Esophagus squamous epithelium (tissue), 5 donors: ENCODE results near the gene ID4. TPM values are rescaled to one million over a fixed set of nuclear protein-coding genes. Genes with fewer than 3 reads are reported as not detected.

ENCODE experiments used
- DNase-seq: peaks from one replicate; lab custom pipeline; 2025; lab: John Stamatoyannopoulos, UW
- H3K27ac ChIP-seq, 4 donors: fragments of 200-600 bp; sonication (generic); one replicate each; pipeline ENCODE4 v1.5.1; 2016 to 2019; ENCODE audit warnings: mild to moderate bottlenecking in 1 of 4
- H3K27me3 ChIP-seq, 4 donors: fragments of 200-600 bp; sonication (generic); 1 replicate in 3 of 4; 2 replicates in 1 of 4; pipeline versions ENCODE4 v1.5.1 to v1.6.0; 2017 to 2021; ENCODE audit warnings: antibody characterized with exemption in 1 of 4
- H3K36me3 ChIP-seq, 3 donors: fragments of 200-600 bp; sonication (generic); one replicate each; pipeline ENCODE4 v1.5.1; 2016 to 2019
- H3K4me1 ChIP-seq, 3 donors: fragments of 200-600 bp; sonication (generic); one replicate each; pipeline ENCODE4 v1.5.1; 2017 to 2019
- H3K4me3 ChIP-seq, 4 donors: fragments of 200-600 bp; sonication (generic); 1 replicate in 3 of 4; 2 replicates in 1 of 4; pipeline ENCODE4 v1.5.1; 2016 to 2019; ENCODE audit warnings: mild to moderate bottlenecking in 2 of 4, moderate library complexity in 1 of 4
- H3K9me3 ChIP-seq, 3 donors: fragments of 200-600 bp; sonication (generic); one replicate each; pipeline ENCODE4 v1.5.1; 2016 to 2019
- CTCF ChIP-seq, 6 experiments: fragments of 450-650 bp in 4 of 6; fragments of 200-600 bp in 2 of 6; sonication (generic) in 2 of 6; IDR thresholded peaks; one replicate each; pipeline ENCODE4 v1.5.1; 2016 to 2019; ENCODE audit warnings: antibody characterized with exemption in 6 of 6, mild to moderate bottlenecking in 4 of 6, moderate library complexity in 4 of 6
- POLR2A ChIP-seq, 4 donors: fragments of 450-650 bp; IDR thresholded peaks; one replicate each; pipeline ENCODE4 v1.6.1; 2017; ENCODE audit warnings: antibody characterized with exemption in 4 of 4, mild to moderate bottlenecking in 4 of 4, moderate library complexity in 3 of 4
- WGBS, 2 donors: methylation state at CpG; one replicate each; pipeline ENCODE4 v1.1.5; 2018; 5-methylcytosine and 5-hydroxymethylcytosine counted together
- intact Hi-C: fragments of 100-400 bp; cut with DNase I; formaldehyde crosslinking; loops from one replicate; pipeline ENCODE4 v1.15.0; 2022
- total RNA-seq, 4 donors: library from RNA; depleted of rRNA; stranded (reverse); fragments of >200 nt; gene quantifications; one replicate each; pipeline ENCODE4 v1.1.0, GENCODE V29; 2016
- donor health status: DM: yes; HTN: yes; CAD: no.

The ID4 gene
- total RNA-seq, 4 donors from 2014 or later, result 12.9 to 37.0 (median 22.6) TPM

DNA sequence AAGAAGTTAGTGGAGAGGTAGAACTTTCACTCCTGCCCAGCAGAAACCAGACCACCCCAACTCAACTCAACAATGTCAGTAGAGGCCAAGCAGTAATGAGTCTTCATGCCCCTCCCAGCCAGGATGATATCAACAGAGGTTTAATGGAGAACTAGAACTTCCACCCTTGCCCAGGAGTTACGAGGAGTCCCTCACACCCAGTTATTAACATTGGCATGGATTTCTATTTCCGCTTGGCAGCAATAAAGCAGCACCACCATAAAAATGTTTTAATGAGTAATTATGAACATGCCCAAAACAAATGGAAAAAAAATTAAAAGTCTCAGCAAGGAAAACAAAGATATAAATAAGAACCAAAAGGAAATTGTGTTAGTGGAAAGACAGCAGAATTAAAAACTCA, 40.7 kb upstream of the ID4 start:
- H3K27me3 ChIP-seq, result no peaks in the 10 kb centered on the region
- peaks cover 0 to 5% (median 0%) of the 10 kb centered on the region in 3 donors for H3K9me3 ChIP-seq
- no peaks in the 10 kb centered on the region for H3K4me1 ChIP-seq
- H3K36me3 ChIP-seq, result no peaks in the 10 kb centered on the region
- H3K27ac ChIP-seq, result no peak overlapping the region
- intact Hi-C loops, result no loop called here
- no peak for TF ChIP-seq CTCF (IDR thresholded peaks at IDR 0.05)
- TF ChIP-seq POLR2A (IDR thresholded peaks at IDR 0.05), result no peak
- H3K4me3 ChIP-seq, result no peak overlapping the region
- no peak for DNase-seq
- WGBS, 2 donors, result 70 to 71% methylated on average over 2 of the region's 2 CpGs

DNA sequence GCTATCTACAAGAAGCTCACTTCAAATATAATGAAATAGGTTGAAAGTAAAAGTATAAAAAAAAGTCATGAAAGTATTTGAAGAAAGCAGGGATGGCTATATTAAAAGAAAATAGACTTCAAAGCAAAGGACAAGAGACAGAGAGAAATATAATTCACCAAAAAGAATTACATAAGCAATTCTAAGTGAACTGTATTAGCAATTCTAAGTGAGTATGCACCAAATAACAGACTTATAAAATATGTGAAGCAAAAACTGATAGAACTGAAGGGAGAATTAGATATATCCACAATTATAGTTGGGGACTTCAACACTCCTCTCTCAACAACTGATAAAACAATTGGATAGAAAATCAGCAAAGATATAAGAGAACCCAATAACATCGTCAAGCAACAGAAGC, 38.8 kb upstream of the ID4 start:
- H3K27me3 ChIP-seq, result no peaks in the 10 kb centered on the region
- WGBS, 2 donors, result 60 to 78% methylated on average over 1 of the region's 1 CpG
- H3K4me1 ChIP-seq, result peaks cover 0 to 7% (median 0%) of the 10 kb centered on the region in 3 donors
- H3K9me3 ChIP-seq, result peaks cover 0 to 5% (median 0%) of the 10 kb centered on the region in 3 donors
- H3K27ac ChIP-seq, result no peak overlapping the region
- DNase-seq, result no peak
- intact Hi-C loops, result no loop called here
- no peak overlapping the region for H3K4me3 ChIP-seq
- no peaks in the 10 kb centered on the region for H3K36me3 ChIP-seq
- no peak for TF ChIP-seq POLR2A (IDR thresholded peaks at IDR 0.05)
- TF ChIP-seq CTCF (IDR thresholded peaks at IDR 0.05), result no peak

DNA sequence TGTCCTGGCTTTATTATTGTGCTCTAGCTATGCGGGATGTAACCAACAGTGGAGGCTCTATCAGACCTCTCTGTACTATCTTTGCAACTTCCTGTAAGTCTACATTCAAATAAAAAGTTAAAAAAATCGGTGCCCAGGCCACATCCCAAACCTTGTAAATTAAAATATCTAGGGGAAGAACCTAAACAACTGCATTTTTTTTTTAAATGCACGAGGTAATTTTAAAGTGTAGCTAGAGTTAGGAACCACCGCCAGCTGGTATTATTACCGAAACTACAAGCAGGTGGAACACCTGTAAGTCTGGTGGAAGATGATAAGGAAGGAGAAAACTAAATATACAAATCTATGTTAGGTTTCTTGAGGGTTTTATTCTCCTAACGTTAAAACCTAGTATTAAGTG, 34.5 kb upstream of the ID4 start:
- H3K27ac ChIP-seq, result peak overlapping the region in 3 of 4 donors; percentile 59 to 94 (median 85)
- no peak for TF ChIP-seq CTCF (IDR thresholded peaks at IDR 0.05)
- no peak for TF ChIP-seq POLR2A (IDR thresholded peaks at IDR 0.05)

DNA sequence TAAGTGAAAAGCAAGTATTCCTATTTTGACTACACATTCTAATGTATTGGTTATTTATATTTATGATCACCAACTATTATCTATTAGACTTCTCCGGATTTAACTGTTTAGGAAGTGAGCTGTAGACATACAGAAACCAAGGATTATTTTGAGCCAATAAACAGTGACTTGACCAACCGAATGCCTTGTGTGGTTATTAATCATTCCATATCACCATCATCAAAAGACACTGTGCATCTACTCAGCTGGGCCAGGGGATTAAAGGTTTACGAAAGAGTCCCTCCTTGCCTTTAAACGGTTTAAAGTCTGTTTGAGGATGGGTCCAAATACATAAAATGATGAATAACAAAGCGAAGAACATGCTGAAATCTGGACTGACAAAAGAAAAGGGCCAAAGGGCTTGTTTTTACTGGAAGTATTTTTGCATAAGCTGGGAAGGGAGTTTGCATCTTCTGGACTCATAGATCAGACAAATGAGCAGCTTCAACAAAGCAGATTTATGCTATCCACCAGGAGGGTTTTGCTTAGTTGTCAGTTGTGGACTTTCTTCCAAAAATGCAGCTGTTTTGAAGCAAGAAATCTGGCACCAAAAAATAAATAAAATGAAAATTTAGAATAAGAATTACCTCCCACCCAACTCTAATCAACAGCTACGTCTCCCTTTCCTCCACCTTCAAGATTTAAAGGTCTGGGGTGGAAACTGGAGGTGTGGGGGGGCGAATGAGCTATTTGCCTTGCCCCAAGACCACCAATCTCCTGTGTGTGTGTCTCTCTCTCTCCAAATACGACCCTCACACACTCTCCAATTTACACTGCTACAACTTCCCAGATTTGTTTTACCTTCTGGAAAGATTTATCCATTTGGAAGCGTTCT, 33.6 kb upstream of the ID4 start:
- intact Hi-C loops, result no loop called here
- peak overlapping the region; percentile 59 to 94 (median 86) for H3K27ac ChIP-seq
- H3K4me1 ChIP-seq, result peaks cover 0 to 27% (median 3%) of the 10 kb centered on the region in 3 donors
- H3K27me3 ChIP-seq, result peaks cover 0 to 5% (median 0%) of the 10 kb centered on the region in 4 donors
- H3K4me3 ChIP-seq, result peak overlapping the region; percentile 49 to 85 (median 59)
- no peak for DNase-seq
- H3K36me3 ChIP-seq, result no peaks in the 10 kb centered on the region
- WGBS, 2 donors, result 19 to 29% methylated on average over 9 of the region's 9 CpGs
- TF ChIP-seq POLR2A (IDR thresholded peaks at IDR 0.05) (no peak), CTCF (IDR thresholded peaks at IDR 0.05) (no peak)
- no peaks in the 10 kb centered on the region for H3K9me3 ChIP-seq

More for the DNA sequence above, 34.5 kb upstream of the ID4 start:
- H3K36me3 ChIP-seq, result no peaks in the 10 kb centered on the region
- H3K4me1 ChIP-seq, result peaks cover 0 to 27% (median 3%) of the 10 kb centered on the region in 3 donors
- 78% methylated on average over 6 of the region's 6 CpGs for WGBS, 2 donors
- intact Hi-C loops, result no loop called here
- H3K27me3 ChIP-seq, result peaks cover 0 to 5% (median 0%) of the 10 kb centered on the region in 4 donors
- no peaks in the 10 kb centered on the region for H3K9me3 ChIP-seq
- DNase-seq, result no peak
- no peak overlapping the region for H3K4me3 ChIP-seq
